ENCODE measurements around the gene CHCHD2.
"Not testable (repeated sequence)": the region's sequence is repeated elsewhere in the genome, so short reads cannot be mapped to it uniquely, and the experiment has no call there.

CHCHD2 gene, protein sequence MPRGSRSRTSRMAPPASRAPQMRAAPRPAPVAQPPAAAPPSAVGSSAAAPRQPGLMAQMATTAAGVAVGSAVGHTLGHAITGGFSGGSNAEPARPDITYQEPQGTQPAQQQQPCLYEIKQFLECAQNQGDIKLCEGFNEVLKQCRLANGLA

DNA sequence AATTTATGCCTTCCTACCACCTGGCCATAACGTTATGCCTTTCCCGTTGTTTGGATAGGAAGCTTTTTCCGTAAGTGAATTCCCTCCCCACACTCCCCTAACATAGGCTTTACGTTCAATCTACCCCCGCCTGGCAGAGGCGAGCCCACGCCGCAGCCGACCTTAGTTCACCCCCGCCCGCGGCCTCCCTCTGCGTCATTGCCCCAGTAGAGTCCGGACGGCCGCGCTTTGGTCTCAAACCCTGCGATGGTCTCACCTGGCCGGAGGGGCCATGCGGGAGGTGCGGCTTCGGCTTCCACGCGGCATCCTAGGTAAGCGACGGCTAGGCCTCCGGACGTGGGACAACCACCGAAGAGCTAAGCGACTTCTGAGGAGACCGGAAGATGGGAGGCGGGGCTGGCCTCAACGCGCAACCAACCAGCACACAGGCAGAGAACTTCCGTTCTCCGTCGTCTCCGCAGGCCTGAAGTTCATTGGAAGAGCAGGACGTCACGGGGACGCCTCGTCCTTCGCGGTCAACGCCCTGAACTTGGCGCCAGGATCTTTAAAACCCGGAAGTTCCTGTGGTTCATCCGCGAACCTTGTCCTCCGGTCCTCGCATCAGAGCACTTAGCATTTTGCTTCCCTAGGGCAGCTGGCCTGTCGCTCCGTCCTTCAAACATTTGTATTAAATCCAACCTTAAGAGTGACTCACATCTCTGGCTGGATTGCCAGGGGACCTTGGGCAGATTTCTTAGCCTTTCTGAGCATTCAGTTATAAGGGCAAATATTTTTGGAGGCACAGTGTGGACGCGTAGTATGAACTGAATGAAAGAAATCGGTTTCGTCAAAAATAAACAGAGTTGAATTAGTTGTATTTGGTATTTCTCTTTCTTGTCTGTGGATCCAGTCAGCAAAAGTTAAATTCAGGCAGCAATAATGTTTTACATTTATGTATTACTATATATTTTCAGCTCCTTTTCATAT is at the start of gene CHCHD2:
TSS of gene CHCHD2 (minus strand) at position 369 of the 966 bp plus-strand sequence. CDS start at position 306, 63 bp downstream.
- peak; percentile 98 for DNase-seq (ENCODE audit: low spot score)

- not testable (repeated sequence) for DNase-seq (ENCODE audit: low spot score)
Observed at GRCh38 chr7:56131062-56131461, 24.8 kb upstream of the CHCHD2 start.

GRCh38 chr7:56127241-56127975 is 21.1 kb upstream of the CHCHD2 start:
- no peak for DNase-seq (ENCODE audit: low spot score)

DNA sequence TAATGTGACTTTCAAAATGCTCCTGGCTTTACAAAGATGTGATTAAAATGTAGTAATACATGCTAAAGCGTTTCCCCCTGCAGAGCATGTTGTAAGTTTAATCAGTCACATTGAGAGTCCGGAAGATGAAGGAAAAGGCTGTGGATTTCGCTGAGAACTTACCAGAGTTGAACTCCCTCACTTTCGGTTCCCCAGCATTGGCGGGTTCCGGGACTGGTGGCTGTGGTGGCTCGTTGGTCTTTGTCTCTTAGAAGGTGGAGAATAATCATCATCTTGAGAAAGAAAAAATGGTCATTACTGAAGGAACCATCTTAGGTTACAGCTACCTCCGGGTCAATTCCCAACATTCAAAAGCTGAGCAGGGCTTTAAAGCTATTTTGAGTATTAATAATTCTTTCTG is 19.6 kb upstream of the CHCHD2 start:
- DNase-seq (ENCODE audit: low spot score) = no peak

DNA sequence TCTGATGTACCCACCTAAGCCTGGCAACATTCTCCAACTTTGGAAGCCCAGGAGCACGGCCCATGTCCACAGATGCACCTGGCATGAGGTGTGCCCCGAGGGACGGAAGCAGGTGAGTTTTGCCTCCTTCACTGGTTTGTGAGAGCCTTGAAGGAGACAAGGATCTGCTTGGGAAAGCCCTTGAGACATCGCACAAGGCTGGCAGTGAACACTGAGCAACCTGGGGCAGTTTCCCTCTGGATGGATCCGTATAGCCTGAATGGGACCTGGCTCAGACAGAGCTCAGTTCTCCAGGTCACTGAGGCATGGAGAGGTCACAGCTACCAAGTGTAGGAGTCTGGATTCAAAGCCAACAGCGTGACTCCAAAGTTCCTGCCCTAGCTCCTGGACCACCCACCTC is 18.7 kb upstream of the CHCHD2 start:
- no peak for DNase-seq (ENCODE audit: low spot score)

GRCh38 chr7:56121440-56121839 is 15.2 kb upstream of the CHCHD2 start:
- no peak for DNase-seq (ENCODE audit: low spot score)

DNA sequence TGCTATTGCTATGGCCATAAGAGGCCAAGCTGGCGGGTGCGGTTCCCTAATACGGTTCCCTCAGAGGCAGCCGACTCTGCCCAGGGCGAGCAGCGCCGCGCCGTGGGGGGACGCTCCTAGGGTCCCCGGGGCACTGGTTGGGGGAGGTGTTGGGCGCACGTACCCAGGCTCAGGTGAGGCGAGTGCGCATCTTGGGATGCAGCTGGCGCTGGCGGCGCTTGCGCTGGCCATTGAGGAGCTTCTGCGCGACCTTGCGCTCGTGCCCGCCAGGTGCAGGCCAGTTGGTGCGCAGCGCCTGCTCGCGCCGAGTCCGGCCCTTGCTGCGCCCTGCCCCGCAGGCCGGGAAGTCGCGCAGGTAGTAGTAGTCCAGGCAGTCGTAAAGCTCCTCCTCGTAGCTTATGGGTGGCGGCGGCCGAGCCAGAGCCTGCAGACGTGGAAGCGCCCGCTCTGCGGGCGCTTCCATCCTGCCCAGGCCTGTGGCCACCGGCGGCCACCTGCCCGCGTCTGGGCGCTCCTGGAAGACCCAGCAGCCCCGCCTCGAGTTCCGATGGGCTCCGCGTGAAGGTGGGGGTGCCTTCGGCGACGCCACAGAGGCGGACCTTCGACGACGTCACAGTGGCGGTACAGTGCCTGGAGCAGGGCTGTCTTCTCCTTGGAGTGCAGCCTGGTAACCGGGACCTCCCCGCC is 9.7 kb upstream of the CHCHD2 start, which contains the start of gene NUPR2:
TSS of gene NUPR2 (minus strand) at position 566 of the 687 bp plus-strand sequence. CDS start at position 463, 103 bp downstream.
- DNase-seq (ENCODE audit: low spot score) = no peak

- DNase-seq (ENCODE audit: low spot score) = not testable (repeated sequence)
Observed at GRCh38 chr7:56112244-56112643, 6.0 kb upstream of the CHCHD2 start.

DNA sequence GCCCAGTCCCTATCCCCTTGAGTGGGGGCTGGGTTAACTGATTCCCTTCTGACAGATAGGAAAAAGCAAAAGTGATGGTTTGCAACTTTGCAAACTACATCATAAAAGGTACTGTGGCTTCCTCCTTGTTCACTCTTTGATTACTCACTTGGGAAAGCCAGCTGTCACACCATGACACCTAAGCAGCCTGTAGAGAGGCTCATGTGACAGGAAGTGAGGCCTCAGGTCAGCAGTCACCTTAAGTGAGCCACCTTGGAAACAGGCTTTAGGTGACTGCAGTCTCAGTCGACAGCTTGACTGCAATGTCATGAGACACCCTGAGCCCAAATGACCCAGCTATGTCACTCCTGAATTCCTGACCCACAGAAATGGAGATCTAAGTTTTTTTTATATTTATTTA is 4.3 kb upstream of the CHCHD2 start:
- no peak for DNase-seq (ENCODE audit: low spot score)

GRCh38 chr7:56107954-56108258 is 1.6 kb upstream of the CHCHD2 start:
- no peak for DNase-seq (ENCODE audit: low spot score)

DNA sequence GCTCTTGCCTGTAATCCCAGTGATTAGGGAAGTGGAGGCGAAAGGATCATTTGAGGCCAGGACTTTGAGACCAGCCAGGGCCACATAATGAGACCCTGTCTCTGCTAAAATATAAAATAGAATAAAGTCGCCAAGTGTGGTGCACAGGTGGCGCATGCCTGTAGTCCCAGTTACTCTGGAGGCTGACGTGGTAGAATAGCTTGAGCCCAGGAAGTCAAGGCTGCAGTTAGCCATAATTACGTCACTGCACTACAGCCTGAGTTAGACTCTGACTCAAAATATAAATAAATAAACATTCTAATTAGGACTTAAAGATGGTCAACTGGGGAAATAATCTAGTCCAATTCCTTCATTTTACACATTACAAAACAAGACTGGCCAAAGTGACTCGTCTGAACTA is 768 bp downstream of the CHCHD2 start:
- DNase-seq (ENCODE audit: low spot score) = peak; percentile 34

DNA sequence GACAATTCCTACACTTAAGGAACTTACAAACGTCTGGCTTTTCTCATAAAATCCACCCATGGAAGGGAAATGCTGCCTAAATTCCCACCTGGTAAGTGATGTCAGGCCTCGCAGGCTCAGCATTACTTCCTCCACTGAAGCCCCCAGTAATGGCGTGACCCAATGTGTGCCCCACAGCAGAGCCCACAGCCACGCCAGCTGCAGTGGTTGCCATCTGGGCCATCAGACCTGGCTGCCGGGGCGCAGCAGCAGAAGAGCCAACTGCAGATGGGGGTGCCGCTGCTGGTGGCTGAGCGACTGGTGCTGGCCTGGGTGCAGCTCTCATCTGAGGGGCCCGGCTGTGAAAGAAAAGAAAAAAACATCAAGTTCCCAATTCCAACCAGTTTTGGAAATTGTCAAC is 2.1 kb downstream of the CHCHD2 start:
- DNase-seq (ENCODE audit: low spot score) = not testable (repeated sequence)

DNA sequence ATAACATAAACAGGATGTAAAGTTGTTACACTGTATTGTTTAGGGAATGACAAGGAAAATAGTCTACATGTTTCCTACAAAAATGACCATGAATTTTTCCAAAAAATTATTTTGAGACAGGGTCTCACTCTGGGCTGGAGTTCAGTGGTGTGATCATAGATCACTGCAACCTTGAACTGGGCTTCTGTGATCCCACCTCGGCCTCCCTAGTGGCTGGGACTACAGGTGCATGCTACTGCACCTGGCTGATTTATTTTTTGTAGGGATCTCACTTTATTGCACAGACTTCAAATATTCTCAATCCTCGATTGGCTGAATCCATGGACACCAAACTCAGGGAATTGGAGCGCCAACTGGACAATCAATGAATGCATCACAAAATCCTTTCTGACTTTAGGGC is 6.6 kb downstream of the CHCHD2 start:
- no peak for DNase-seq (ENCODE audit: low spot score)

DNA sequence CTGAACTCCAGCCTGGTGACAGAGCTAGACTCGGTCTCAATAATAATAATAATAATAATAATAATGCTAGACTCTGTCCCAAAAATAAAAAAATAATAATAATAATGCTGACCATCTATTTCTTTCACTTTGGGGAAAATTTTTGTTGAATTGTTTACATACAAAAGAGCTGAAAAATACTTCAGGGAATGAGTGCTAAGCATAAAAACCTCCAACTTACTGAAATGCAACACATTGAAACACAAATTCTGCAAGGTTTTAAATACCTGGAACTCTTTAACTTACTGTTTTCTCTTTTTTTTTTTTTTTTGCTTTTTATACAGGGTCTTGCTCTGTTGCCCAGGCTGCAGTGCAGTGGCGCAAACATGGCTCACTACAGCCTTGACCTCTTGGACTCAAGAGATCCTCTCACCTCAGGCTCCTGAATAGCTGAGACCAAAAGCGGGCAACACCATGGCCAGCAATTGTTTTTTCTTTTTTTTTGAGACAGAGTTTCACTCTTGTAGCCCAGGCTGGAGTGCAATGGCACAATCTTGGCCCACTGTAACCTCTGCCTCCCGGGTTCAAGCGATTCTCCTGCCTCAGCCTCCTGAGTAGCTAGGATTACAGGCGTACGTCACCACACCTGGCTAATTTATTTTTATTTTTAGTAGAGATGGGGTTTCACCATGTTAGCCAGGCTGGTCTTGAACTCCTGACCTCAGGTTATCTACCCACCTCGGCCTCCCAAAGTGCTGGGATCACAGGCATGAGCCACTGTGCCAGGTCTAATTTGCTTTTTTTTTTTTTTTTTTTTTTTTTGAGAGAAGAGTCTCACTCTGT is 7.9 kb downstream of the CHCHD2 start:
- not testable (repeated sequence) for DNase-seq (ENCODE audit: low spot score)

DNA sequence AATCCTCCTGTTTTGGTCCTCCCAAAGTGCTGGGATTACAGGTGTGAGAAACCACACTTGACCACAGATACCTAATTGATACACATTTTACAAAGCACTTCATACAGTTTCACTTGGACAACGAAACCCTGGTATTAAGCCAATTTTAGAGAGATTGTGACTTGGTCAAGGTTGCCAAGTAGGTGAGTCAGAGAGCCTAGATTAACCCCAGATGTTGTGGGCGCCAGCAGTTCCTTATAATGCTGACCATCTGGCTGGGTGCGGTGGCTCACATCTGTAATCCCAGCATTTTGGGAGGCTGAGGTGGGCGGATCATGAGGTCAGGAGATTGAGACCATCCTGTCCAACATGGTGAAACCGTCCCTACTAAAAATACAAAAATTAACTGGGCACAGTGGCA is 8.6 kb downstream of the CHCHD2 start:
- peak; percentile 75 for DNase-seq (ENCODE audit: low spot score)

- peak; percentile 89 for DNase-seq (ENCODE audit: low spot score)
Observed at GRCh38 chr7:56092789-56093531, 13.3 kb downstream of the CHCHD2 start, which contains the start of gene PHKG1. Gene PHKG1 (minus strand): TSS chr7:56092952. CDS start chr7:56088941, 4,011 bp downstream.

- not testable (repeated sequence) for DNase-seq (ENCODE audit: low spot score)
Observed at GRCh38 chr7:56092388-56092787, 13.9 kb downstream of the CHCHD2 start.

DNA sequence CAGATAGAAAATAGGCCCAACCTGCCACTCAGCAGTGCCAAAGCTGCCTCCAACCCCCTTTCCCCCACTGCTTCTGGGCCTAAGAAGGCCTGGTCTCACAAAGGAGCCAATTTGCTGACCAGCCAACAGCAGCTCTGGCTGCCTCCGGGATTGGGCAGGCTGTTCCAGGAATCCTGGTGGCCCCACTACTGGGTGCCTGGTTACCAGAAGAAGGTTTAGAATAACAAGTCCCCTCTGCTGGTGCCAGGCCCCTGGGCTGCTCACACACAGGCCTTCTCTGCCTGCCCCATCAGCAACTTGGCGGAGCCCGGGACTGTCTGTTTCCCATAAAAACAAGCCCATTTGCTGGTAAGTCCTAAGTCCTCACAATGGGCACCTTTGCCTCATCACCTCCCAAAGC is 14.7 kb downstream of the CHCHD2 start:
- DNase-seq (ENCODE audit: low spot score) = no peak

DNA sequence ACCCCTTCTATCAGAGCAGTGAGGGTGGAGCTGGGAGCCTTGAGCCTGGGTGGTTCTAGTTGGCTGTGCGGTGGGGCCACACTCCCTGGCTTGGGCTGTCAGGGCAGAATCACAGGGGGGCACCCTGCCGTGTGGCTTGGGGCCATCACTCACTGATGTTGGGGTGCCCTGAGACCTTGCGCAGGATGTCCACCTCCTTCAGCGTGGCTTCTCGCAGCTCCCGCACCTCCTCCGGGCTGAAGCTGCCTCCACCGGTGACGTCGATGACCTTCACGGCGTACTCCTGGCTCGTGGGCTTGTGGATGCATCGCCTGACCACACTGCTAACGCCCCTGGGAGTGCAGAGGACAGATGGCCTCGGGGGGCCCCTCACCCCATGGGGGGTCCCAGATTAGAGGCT is 18.8 kb downstream of the CHCHD2 start:
- no peak for DNase-seq (ENCODE audit: low spot score)

DNA sequence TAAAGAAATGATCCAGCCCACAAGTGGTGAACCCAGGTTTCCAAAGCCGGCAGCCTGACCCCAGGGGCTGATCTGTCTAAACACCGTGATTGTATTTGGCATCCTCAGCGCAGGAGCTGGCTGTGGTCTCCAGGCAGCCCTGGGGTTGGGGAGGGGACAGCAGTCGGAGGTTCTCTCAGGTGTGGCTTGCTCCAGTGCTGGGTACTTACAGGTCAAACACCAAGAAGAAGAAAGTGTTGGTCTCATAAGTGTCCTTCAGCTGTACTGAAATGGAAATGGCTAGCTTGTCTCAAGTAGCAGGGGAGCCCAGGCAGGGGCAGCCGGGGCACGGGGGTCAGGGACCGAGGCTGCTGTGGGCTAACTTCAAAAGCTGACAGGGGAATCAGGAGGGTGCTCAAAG is 19.5 kb downstream of the CHCHD2 start:
- no peak for DNase-seq (ENCODE audit: low spot score)

Measured in AG08396 (cell line).